ENCODE results near the gene MTCL1. TPM values are rescaled to one million over a fixed set of nuclear protein-coding genes. Genes with fewer than 3 reads are reported as not detected.

Gene MTCL1
- total and polyA plus RNA-seq, 9 of the 15 experiments (the other 6 are each of a cell fraction or from before 2014, with no cell fraction given) = 0.21 to 7.4 (median 3.7) TPM

GRCh38 chr18:8870528-8870927 lies 165.2 kb downstream of the MTCL1 start (continued):
- TF ChIP-seq MYC (IDR thresholded peaks at IDR 0.05; ENCODE audit: low read depth, low read length) (no peak), MYC (CRISPR knock-in tag; IDR thresholded peaks at IDR 0.05; ENCODE audit: borderline replicate concordance, low read depth) (no peak), RCOR1 (IDR thresholded peaks at IDR 0.05; ENCODE audit: borderline replicate concordance in 1 of 2, low read depth in 2 of 2, low read length in 2 of 2) (no peak), RBFOX2 (IDR thresholded peaks at IDR 0.05; ENCODE audit: low read depth, low read length) (no peak), ZNF224 (CRISPR knock-in tag; IDR thresholded peaks at IDR 0.05) (no peak), MYBL2 (IDR thresholded peaks at IDR 0.05; ENCODE audit: low read depth) (no peak), MYBL2 (CRISPR knock-in tag; IDR thresholded peaks at IDR 0.05; ENCODE audit: borderline replicate concordance) (no peak), SAP30 (IDR thresholded peaks at IDR 0.05; ENCODE audit: borderline replicate concordance, insufficient read depth, low read depth, low read length, poor library complexity, severe bottlenecking) (no peak), ZBTB5 (IDR thresholded peaks at IDR 0.05) (no peak), ZFPM2 (CRISPR knock-in tag; IDR thresholded peaks at IDR 0.05) (no peak)
- TF ChIP-seq, protein P1, sequence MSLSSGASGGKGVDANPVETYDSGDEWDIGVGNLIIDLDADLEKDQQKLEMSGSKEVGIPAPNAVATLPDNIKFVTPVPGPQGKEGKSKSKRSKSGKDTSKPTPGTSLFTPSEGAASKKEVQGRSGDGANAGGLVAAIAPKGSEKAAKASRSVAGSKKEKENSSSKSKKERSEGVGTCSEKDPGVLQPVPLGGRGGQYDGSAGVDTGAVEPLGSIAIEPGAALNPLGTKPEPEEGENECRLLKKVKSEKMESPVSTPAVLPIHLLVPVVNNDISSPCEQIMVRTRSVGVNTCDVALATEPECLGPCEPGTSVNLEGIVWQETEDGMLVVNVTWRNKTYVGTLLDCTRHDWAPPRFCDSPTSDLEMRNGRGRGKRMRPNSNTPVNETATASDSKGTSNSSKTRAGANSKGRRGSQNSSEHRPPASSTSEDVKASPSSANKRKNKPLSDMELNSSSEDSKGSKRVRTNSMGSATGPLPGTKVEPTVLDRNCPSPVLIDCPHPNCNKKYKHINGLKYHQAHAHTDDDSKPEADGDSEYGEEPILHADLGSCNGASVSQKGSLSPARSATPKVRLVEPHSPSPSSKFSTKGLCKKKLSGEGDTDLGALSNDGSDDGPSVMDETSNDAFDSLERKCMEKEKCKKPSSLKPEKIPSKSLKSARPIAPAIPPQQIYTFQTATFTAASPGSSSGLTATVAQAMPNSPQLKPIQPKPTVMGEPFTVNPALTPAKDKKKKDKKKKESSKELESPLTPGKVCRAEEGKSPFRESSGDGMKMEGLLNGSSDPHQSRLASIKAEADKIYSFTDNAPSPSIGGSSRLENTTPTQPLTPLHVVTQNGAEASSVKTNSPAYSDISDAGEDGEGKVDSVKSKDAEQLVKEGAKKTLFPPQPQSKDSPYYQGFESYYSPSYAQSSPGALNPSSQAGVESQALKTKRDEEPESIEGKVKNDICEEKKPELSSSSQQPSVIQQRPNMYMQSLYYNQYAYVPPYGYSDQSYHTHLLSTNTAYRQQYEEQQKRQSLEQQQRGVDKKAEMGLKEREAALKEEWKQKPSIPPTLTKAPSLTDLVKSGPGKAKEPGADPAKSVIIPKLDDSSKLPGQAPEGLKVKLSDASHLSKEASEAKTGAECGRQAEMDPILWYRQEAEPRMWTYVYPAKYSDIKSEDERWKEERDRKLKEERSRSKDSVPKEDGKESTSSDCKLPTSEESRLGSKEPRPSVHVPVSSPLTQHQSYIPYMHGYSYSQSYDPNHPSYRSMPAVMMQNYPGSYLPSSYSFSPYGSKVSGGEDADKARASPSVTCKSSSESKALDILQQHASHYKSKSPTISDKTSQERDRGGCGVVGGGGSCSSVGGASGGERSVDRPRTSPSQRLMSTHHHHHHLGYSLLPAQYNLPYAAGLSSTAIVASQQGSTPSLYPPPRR (CRISPR knock-in tag; IDR thresholded peaks at IDR 0.05; ENCODE audit: borderline replicate concordance) = no peak
- TF ChIP-seq, protein P2, sequence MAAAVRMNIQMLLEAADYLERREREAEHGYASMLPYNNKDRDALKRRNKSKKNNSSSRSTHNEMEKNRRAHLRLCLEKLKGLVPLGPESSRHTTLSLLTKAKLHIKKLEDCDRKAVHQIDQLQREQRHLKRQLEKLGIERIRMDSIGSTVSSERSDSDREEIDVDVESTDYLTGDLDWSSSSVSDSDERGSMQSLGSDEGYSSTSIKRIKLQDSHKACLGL (CRISPR knock-in tag; IDR thresholded peaks at IDR 0.05; ENCODE audit: borderline replicate concordance, poor library complexity, severe bottlenecking) = no peak

Data from K562 (cell line).